Hepatocyte (in vitro differentiated cells): ENCODE measurements around the gene HYCC1. TPM values are rescaled to one million over a fixed set of nuclear protein-coding genes. Genes with fewer than 3 reads are reported as not detected.

Experiments
- DNase-seq: peaks from one replicate; pipeline ENCODE4 v3.0.0-alpha.2; 2016; ENCODE audit warnings: low spot score
- H2AFZ ChIP-seq: fragments of 200-600 bp; sonication (generic); 2 replicates; pipeline ENCODE4 v1.6.0; 2016; ENCODE audit warnings: antibody characterized with exemption, mild to moderate bottlenecking
- H3K27ac ChIP-seq: fragments of 200-600 bp; sonication (generic); 2 replicates; pipeline ENCODE4 v1.5.1; 2016; ENCODE audit warnings: mild to moderate bottlenecking
- H3K27me3 ChIP-seq: fragments of 200-600 bp; sonication (generic); 2 replicates; pipeline ENCODE4 v1.6.1; 2016
- H3K36me3 ChIP-seq: fragments of 200-600 bp; sonication (generic); replicated peaks from 2 replicates; pipeline ENCODE4 v1.5.1; 2016; ENCODE audit warnings: low read depth; ENCODE audit not compliant: insufficient read depth
- H3K4me1 ChIP-seq: fragments of 200-600 bp; sonication (generic); 2 replicates; pipeline ENCODE4 v1.5.1; 2016; ENCODE audit warnings: mild to moderate bottlenecking, moderate library complexity; ENCODE audit not compliant: insufficient read depth
- H3K4me2 ChIP-seq: fragments of 200-600 bp; sonication (generic); 2 replicates; pipeline ENCODE4 v1.6.0; 2016
- H3K4me3 ChIP-seq: fragments of 200-600 bp; sonication (generic); 2 replicates; pipeline ENCODE4 v1.5.1; 2016; ENCODE audit warnings: mild to moderate bottlenecking
- H3K79me2 ChIP-seq: fragments of 200-600 bp; sonication (generic); 2 replicates; pipeline ENCODE4 v1.6.0; 2017; ENCODE audit warnings: mild to moderate bottlenecking
- H3K9me2 ChIP-seq: fragments of 200-600 bp; sonication (generic); replicated peaks from 2 replicates; pipeline ENCODE4 v1.6.0; 2017; ENCODE audit warnings: mild to moderate bottlenecking; ENCODE audit not compliant: insufficient read depth
- H3K9me3 ChIP-seq: fragments of 200-600 bp; sonication (generic); 2 replicates; pipeline ENCODE4 v1.5.1; 2016; ENCODE audit warnings: low read depth, mild to moderate bottlenecking
- H4K20me1 ChIP-seq: fragments of 200-600 bp; sonication (generic); 2 replicates; pipeline ENCODE4 v1.6.0; 2016; ENCODE audit warnings: mild to moderate bottlenecking; ENCODE audit not compliant: insufficient read depth, poor library complexity, severe bottlenecking
- CTCF ChIP-seq: fragments of 200-600 bp; sonication (generic); IDR thresholded peaks from 2 replicates; pipeline ENCODE4 v1.5.1; 2016; ENCODE audit warnings: antibody characterized with exemption, mild to moderate bottlenecking; ENCODE audit not compliant: poor library complexity
- EZH2 ChIP-seq: fragments of 200-600 bp; sonication (generic); IDR thresholded peaks from 2 replicates; pipeline ENCODE4 v1.6.1; 2016; ENCODE audit warnings: antibody characterized with exemption, mild to moderate bottlenecking, borderline replicate concordance
- EZH2phosphoT487 ChIP-seq: fragments of 200-600 bp; sonication (generic); IDR thresholded peaks from one replicate; pipeline ENCODE4 v1.6.1; 2018; ENCODE audit warnings: antibody characterized with exemption, mild to moderate bottlenecking, low read depth, moderate library complexity; ENCODE audit not compliant: unreplicated experiment, severe bottlenecking
- WGBS: methylation state at CpG from one replicate; pipeline ENCODE4 v1.1.6; 2016; ENCODE audit warnings: low lambda C conversion rate; ENCODE audit errors: missing lambda C conversion rate; 5-methylcytosine and 5-hydroxymethylcytosine counted together
- polyA plus RNA-seq: library from polyadenylated mRNA; unstranded; fragments of >200 nt; fragmentation: Nextera tagmentation; extraction: Ambion mirVana; gene quantifications from 2 replicates; pipeline ENCODE4 v1.2.1, GENCODE V29; 2016
- total RNA-seq: library from RNA; depleted of rRNA; stranded (reverse); fragments of >200 nt; gene quantifications from 2 replicates; pipeline ENCODE4 v1.2.3, GENCODE V29; 2014

Gene HYCC1
- total and polyA plus RNA-seq, 2 experiments from 2014 or later, result 16.1 to 58.1 TPM

GRCh38 chr7:23022258-23022769 lies 8.4 kb upstream of the HYCC1 start:
- DNase-seq, result peak; percentile 36
- 44% methylated on average over 7 of the region's 7 CpGs for WGBS
- H3K79me2 ChIP-seq, result no peaks in the 10 kb centered on the region
- peak overlapping the region; percentile 13 for H3K27ac ChIP-seq
- H4K20me1 ChIP-seq, result no peaks in the 10 kb centered on the region
- H3K9me3 ChIP-seq, result no peaks in the 10 kb centered on the region
- no peaks in the 10 kb centered on the region for H3K36me3 ChIP-seq
- H3K4me2 ChIP-seq, result peak overlapping the region; percentile 25
- no peak overlapping the region for H2AFZ ChIP-seq
- TF ChIP-seq CTCF, result no peak
- no peak for TF ChIP-seq EZH2
- no peak for TF ChIP-seq EZH2phosphoT487
- no peaks in the 10 kb centered on the region for H3K27me3 ChIP-seq
- no peaks in the 10 kb centered on the region for H3K4me1 ChIP-seq
- no peak overlapping the region for H3K4me3 ChIP-seq
- no peaks in the 10 kb centered on the region for H3K9me2 ChIP-seq

- H3K27ac ChIP-seq, result peak overlapping the region; percentile 13
- 25% methylated on average over 1 of the region's 1 CpG for WGBS
- no peak for DNase-seq
Measured at GRCh38 chr7:23021596-23021995, 7.7 kb upstream of the HYCC1 start.

GRCh38 chr7:23020742-23021401 lies 6.9 kb upstream of the HYCC1 start:
- H3K4me1 ChIP-seq, result no peaks in the 10 kb centered on the region
- no peaks in the 10 kb centered on the region for H3K9me3 ChIP-seq
- H2AFZ ChIP-seq, result no peak overlapping the region
- TF ChIP-seq EZH2phosphoT487, result no peak
- TF ChIP-seq EZH2, result no peak
- no peak for TF ChIP-seq CTCF
- H3K9me2 ChIP-seq, result no peaks in the 10 kb centered on the region
- DNase-seq, result no peak
- H3K4me3 ChIP-seq, result no peak overlapping the region
- H3K27ac ChIP-seq, result no peak overlapping the region
- H3K27me3 ChIP-seq, result no peaks in the 10 kb centered on the region
- no peaks in the 10 kb centered on the region for H3K36me3 ChIP-seq
- no peaks in the 10 kb centered on the region for H3K79me2 ChIP-seq
- H4K20me1 ChIP-seq, result no peaks in the 10 kb centered on the region
- WGBS, result 84% methylated on average over 3 of the region's 3 CpGs
- no peak overlapping the region for H3K4me2 ChIP-seq

More at GRCh38 chr7:23021596-23021995, 7.7 kb upstream of the HYCC1 start:
- Histone ChIP-seq H3K36me3 (no peaks in the 10 kb centered on the region), H3K9me3 (no peaks in the 10 kb centered on the region), H4K20me1 (no peaks in the 10 kb centered on the region), H3K79me2 (no peaks in the 10 kb centered on the region), H3K9me2 (no peaks in the 10 kb centered on the region), H2AFZ (no peak overlapping the region), H3K4me1 (no peaks in the 10 kb centered on the region), H3K4me2 (peak overlapping the region; percentile 25), H3K27me3 (no peaks in the 10 kb centered on the region), H3K4me3 (no peak overlapping the region)
- no peak for TF ChIP-seq CTCF
- TF ChIP-seq EZH2, result no peak
- TF ChIP-seq EZH2phosphoT487, result no peak
